Thoracic aorta (tissue), 2 donors: ENCODE results near the gene CEP131. TPM values are rescaled to one million over a fixed set of nuclear protein-coding genes. Genes with fewer than 3 reads are reported as not detected.

Source experiments
- ATAC-seq: fragments of 150-250 bp; one replicate; pipeline ENCODE4 v1.8.0; 2017; ENCODE audit warnings: low read depth; ENCODE audit not compliant: insufficient number of reproducible peaks, low FRiP score
- DNase-seq: peaks from one replicate; pipeline ENCODE4 v3.0.0-alpha.2; 2020; ENCODE audit warnings: low spot score
- H3K27ac ChIP-seq, 2 donors: fragments of 200-600 bp; sonication (generic); 1 replicate in 1 of 2; 2 replicates in 1 of 2; pipeline ENCODE4 v1.5.1; 2016; ENCODE audit warnings: mild to moderate bottlenecking in 2 of 2, moderate library complexity in 2 of 2
- H3K27me3 ChIP-seq: fragments of 200-600 bp; sonication (generic); replicated peaks from 2 replicates; pipeline ENCODE4 v1.6.0; 2016; ENCODE audit warnings: mild to moderate bottlenecking; ENCODE audit not compliant: insufficient read depth
- H3K36me3 ChIP-seq: fragments of 200-600 bp; sonication (generic); one replicate; pipeline ENCODE4 v1.5.1; 2016
- H3K4me1 ChIP-seq, 2 donors: fragments of 200-600 bp; sonication (generic); 1 replicate in 1 of 2; 2 replicates in 1 of 2; pipeline versions ENCODE4 v1.5.1 to v1.6.0; 2016; ENCODE audit warnings: low read depth in 2 of 2, mild to moderate bottlenecking in 1 of 2; ENCODE audit not compliant: control insufficient read depth in 1 of 2
- H3K4me3 ChIP-seq: fragments of 200-600 bp; sonication (generic); 2 replicates; pipeline ENCODE4 v1.5.1; 2016; ENCODE audit warnings: mild to moderate bottlenecking
- H3K9me3 ChIP-seq: fragments of 200-600 bp; sonication (generic); 2 replicates; pipeline ENCODE4 v1.5.1; 2016
- total RNA-seq, 2 donors: library from RNA; depleted of rRNA; stranded (reverse); fragments of >200 nt; gene quantifications; one replicate each; pipeline versions ENCODE4 v1.1.0 to v1.2.3, GENCODE V29; 2016
- TF ChIP-seq, protein P1 (sequence below): fragments of 200-600 bp; sonication (generic); IDR thresholded peaks from one replicate; pipeline ENCODE4 v1.5.1; 2019; ENCODE audit warnings: antibody characterized with exemption

The CEP131 gene
- total RNA-seq, 2 donors from 2014 or later: 5.8 to 11.4 TPM

DNA sequence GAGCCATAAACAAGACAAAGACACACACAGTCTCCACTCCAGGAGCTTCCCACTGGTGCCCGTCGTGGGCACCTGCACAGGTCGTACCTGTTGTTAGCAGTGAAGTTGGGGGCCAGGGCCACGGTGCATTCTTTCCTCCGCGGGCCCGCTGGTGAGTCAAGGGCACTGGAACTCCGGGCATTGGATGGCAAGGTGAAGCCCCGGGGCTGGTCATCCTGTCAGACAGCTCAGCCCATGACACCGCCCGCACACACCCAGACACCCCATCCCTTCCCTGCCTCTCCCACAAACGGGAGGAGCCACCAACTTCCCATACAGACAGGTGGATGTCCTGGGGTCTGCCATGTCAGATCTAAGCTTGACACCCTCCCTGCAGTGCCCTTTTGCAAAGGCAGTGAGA, 16.1 kb downstream of the CEP131 start:
- H3K4me1 ChIP-seq: peaks cover 4 to 30% of the 10 kb centered on the region in 2 donors
- ATAC-seq (no peak), DNase-seq (no peak)
- H3K36me3 ChIP-seq: peaks cover 3% of the 10 kb centered on the region
- H3K4me3 ChIP-seq: no peak overlapping the region
- no peak overlapping the region for H3K27ac ChIP-seq
- TF ChIP-seq, protein P1, sequence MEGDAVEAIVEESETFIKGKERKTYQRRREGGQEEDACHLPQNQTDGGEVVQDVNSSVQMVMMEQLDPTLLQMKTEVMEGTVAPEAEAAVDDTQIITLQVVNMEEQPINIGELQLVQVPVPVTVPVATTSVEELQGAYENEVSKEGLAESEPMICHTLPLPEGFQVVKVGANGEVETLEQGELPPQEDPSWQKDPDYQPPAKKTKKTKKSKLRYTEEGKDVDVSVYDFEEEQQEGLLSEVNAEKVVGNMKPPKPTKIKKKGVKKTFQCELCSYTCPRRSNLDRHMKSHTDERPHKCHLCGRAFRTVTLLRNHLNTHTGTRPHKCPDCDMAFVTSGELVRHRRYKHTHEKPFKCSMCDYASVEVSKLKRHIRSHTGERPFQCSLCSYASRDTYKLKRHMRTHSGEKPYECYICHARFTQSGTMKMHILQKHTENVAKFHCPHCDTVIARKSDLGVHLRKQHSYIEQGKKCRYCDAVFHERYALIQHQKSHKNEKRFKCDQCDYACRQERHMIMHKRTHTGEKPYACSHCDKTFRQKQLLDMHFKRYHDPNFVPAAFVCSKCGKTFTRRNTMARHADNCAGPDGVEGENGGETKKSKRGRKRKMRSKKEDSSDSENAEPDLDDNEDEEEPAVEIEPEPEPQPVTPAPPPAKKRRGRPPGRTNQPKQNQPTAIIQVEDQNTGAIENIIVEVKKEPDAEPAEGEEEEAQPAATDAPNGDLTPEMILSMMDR: no peak
- H3K27me3 ChIP-seq: no peaks in the 10 kb centered on the region
- no peaks in the 10 kb centered on the region for H3K9me3 ChIP-seq

DNA sequence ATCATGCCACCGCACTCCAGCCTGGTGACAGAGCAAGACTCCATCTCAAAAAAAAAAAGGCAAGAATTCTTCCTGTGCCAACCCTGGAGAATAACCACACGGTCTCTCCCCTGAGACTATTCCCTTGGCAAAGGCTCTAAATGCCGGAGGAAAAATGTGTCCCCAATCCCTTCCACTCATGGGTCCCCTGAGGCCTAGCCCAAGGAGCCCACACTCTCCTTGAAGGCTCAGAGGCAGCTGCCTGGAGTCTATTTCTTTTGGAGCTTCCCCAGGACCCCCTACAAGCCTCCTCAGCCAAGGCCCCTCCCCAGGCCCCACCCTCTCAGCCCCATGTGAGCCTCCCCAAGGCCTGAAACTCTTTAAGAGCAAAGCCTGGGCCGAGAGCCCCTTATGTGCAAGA, 16.6 kb downstream of the CEP131 start:
- ATAC-seq: no peak
- no peak for DNase-seq
- TF ChIP-seq, protein P1: no peak
- peaks cover 4 to 26% of the 10 kb centered on the region in 2 donors for H3K4me1 ChIP-seq
- H3K27ac ChIP-seq: no peak overlapping the region
- no peaks in the 10 kb centered on the region for H3K9me3 ChIP-seq
- no peaks in the 10 kb centered on the region for H3K27me3 ChIP-seq
- H3K4me3 ChIP-seq: no peak overlapping the region
- peaks cover 3% of the 10 kb centered on the region for H3K36me3 ChIP-seq

DNA sequence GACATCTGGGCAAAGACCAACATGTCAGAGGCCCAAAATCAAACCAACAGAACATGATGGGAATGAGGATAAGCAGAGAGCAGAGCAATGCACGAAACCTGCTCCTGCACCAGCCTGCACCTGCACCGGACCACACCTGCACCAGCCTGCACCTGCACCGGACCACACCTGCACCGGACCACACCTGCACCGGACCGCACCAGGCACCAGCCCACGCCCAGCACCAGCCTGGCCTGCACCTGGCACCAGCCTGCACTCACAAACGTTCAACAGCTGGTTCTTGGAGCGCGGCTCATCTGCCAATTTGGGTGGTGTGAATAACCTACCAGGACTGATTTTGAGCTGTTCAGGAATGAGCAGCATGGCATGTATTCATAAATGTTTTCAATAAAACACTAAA, 18.2 kb downstream of the CEP131 start:
- no peaks in the 10 kb centered on the region for H3K27me3 ChIP-seq
- H3K4me3 ChIP-seq: no peak overlapping the region
- no peak overlapping the region for H3K27ac ChIP-seq
- TF ChIP-seq, protein P1: no peak
- no peaks in the 10 kb centered on the region for H3K9me3 ChIP-seq
- peaks cover 4 to 14% of the 10 kb centered on the region in 2 donors for H3K4me1 ChIP-seq
- DNase-seq (no peak), ATAC-seq (no peak)
- peaks cover 3% of the 10 kb centered on the region for H3K36me3 ChIP-seq

DNA sequence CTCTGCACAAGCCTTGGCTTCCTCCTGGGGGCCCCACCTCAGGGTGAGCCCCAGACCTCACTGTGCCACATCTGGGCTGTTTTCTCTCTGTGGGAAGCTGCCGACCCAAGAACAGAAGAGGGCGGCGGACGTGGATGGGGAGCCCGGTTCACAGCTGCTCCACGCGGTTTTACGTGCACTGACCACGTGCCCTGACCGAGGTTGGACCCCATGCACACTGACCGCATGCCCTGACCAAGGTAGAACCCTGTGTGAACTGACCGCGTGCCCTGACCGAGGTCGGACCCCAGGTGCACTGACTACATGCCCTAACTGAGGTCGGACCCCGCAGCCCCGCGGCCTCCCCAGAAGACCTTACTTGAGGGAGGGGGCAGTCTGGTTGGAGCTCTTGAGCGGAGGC, 19.6 kb downstream of the CEP131 start:
- ATAC-seq (no peak), DNase-seq (no peak)
- H3K4me1 ChIP-seq: peaks cover 4 to 14% of the 10 kb centered on the region in 2 donors
- peaks cover 8% of the 10 kb centered on the region for H3K36me3 ChIP-seq
- H3K9me3 ChIP-seq: no peaks in the 10 kb centered on the region
- H3K27me3 ChIP-seq: no peaks in the 10 kb centered on the region
- TF ChIP-seq, protein P1: no peak
- no peak overlapping the region for H3K4me3 ChIP-seq
- H3K27ac ChIP-seq: no peak overlapping the region

DNA sequence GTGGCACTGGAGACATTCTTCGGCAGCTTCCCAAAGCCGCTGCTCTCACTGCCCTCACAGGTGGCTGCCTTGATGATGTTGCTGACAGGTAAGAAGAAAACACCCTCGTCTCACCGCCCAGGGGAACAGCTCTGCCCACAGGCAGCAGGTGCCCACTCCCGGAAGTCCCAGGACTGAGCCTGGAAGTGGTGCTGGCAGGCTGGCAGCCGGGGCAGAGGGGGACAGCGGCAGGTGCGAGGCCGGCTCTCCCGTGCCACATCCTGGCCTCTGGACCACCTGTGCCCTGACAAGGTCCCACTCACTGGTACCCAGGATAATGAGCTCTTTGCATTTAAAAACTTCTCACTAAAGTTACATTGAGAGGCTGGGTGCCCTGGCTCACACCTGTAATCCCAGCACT, 20.4 kb downstream of the CEP131 start:
- Histone ChIP-seq H3K4me1 (peaks cover 4 to 14% of the 10 kb centered on the region in 2 donors), H3K27me3 (no peaks in the 10 kb centered on the region), H3K9me3 (no peaks in the 10 kb centered on the region), H3K36me3 (peaks cover 13% of the 10 kb centered on the region), H3K4me3 (no peak overlapping the region), H3K27ac (no peak overlapping the region)
- TF ChIP-seq, protein P1: no peak
- ATAC-seq: no peak
- DNase-seq: no peak
